Measurements from ENCODE around the gene DRAP1. TPM values are rescaled to one million over a fixed set of nuclear protein-coding genes. Genes with fewer than 3 reads are reported as not detected.

DRAP1 gene
- total and polyA plus RNA-seq, 9 of the 15 experiments (the other 6 are each of a cell fraction or from before 2014, with no cell fraction given): 9.6 to 200 (median 92.9) TPM

DNA sequence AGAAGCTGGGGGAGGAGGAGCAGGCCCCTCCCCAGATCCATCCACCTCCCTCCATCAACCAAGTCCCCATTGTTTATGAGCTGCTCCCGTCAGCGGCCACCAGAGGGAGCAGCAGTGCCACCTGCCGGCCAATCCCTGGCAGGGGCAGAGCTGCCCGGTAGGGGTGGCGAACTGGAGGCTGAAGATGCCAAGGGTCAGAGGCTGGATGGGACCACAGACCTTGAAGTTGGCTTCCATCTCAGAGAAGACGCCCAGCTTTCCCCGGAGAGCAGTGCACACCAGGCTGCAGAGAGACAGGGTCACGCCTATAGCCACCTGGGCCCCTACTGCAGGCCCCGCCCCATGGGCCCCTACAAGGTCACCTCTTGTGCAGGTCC, 34.5 kb upstream of the DRAP1 start (continued):
- TF ChIP-seq, protein P1, sequence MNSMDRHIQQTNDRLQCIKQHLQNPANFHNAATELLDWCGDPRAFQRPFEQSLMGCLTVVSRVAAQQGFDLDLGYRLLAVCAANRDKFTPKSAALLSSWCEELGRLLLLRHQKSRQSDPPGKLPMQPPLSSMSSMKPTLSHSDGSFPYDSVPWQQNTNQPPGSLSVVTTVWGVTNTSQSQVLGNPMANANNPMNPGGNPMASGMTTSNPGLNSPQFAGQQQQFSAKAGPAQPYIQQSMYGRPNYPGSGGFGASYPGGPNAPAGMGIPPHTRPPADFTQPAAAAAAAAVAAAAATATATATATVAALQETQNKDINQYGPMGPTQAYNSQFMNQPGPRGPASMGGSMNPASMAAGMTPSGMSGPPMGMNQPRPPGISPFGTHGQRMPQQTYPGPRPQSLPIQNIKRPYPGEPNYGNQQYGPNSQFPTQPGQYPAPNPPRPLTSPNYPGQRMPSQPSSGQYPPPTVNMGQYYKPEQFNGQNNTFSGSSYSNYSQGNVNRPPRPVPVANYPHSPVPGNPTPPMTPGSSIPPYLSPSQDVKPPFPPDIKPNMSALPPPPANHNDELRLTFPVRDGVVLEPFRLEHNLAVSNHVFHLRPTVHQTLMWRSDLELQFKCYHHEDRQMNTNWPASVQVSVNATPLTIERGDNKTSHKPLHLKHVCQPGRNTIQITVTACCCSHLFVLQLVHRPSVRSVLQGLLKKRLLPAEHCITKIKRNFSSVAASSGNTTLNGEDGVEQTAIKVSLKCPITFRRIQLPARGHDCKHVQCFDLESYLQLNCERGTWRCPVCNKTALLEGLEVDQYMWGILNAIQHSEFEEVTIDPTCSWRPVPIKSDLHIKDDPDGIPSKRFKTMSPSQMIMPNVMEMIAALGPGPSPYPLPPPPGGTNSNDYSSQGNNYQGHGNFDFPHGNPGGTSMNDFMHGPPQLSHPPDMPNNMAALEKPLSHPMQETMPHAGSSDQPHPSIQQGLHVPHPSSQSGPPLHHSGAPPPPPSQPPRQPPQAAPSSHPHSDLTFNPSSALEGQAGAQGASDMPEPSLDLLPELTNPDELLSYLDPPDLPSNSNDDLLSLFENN (IDR thresholded peaks at IDR 0.05; ENCODE audit: low read depth in 2 of 2, low read length in 2 of 2): no peak
- TF ChIP-seq GABPB1 (CRISPR knock-in tag; IDR thresholded peaks at IDR 0.05) (peak; percentile 59), PYGO2 (tag; IDR thresholded peaks at IDR 0.05) (no peak), SMARCB1 (IDR thresholded peaks at IDR 0.05; ENCODE audit: insufficient read length, low read depth) (no peak), RCOR1 (IDR thresholded peaks at IDR 0.05; ENCODE audit: borderline replicate concordance in 1 of 2, low read depth in 2 of 2, low read length in 2 of 2) (peak; percentile 37 to 51; a peak in 1 of 4 replicates), ARID1B (IDR thresholded peaks at IDR 0.05) (no peak), CHCHD3 (CRISPR knock-in tag; IDR thresholded peaks at IDR 0.05) (no peak), MYC (IDR thresholded peaks at IDR 0.05; ENCODE audit: low read depth, low read length) (0 out of 2 replicates have a peak, but pooled peaks have one; percentile 23), MYC (CRISPR knock-in tag; IDR thresholded peaks at IDR 0.05; ENCODE audit: borderline replicate concordance, low read depth) (no peak), ZNF282 (CRISPR knock-in tag; IDR thresholded peaks at IDR 0.05) (no peak), HDAC3 (IDR thresholded peaks at IDR 0.05; ENCODE audit: borderline replicate concordance, partially characterized antibody) (no peak), ADNP (tag; IDR thresholded peaks at IDR 0.05) (no peak), RBM34 (IDR thresholded peaks at IDR 0.05; ENCODE audit: borderline replicate concordance, insufficient read depth, low read length) (no peak), GATA2 (CRISPR knock-in tag; IDR thresholded peaks at IDR 0.05) (no peak), FOXM1 (IDR thresholded peaks at IDR 0.05; ENCODE audit: low read depth) (no peak), FOXM1 (CRISPR knock-in tag; IDR thresholded peaks at IDR 0.05; ENCODE audit: low read depth) (no peak), NFXL1 (CRISPR knock-in tag; IDR thresholded peaks at IDR 0.05) (no peak), ILK (tag; IDR thresholded peaks at IDR 0.05; ENCODE audit: borderline replicate concordance, low read depth) (no peak), ZNF707 (CRISPR knock-in tag; conservative IDR thresholded peaks at IDR 0.05) (no peak), ZBTB1 (CRISPR knock-in tag; IDR thresholded peaks at IDR 0.05; ENCODE audit: borderline replicate concordance, low read depth) (no peak), MCM5 (IDR thresholded peaks at IDR 0.05; ENCODE audit: low read depth) (no peak), HMG20B (CRISPR knock-in tag; IDR thresholded peaks at IDR 0.05) (no peak), BHLHE40 (IDR thresholded peaks at IDR 0.05; ENCODE audit: low read length) (0 out of 2 replicates have a peak, but pooled peaks have one; percentile 31)
- TF ChIP-seq, protein P2, sequence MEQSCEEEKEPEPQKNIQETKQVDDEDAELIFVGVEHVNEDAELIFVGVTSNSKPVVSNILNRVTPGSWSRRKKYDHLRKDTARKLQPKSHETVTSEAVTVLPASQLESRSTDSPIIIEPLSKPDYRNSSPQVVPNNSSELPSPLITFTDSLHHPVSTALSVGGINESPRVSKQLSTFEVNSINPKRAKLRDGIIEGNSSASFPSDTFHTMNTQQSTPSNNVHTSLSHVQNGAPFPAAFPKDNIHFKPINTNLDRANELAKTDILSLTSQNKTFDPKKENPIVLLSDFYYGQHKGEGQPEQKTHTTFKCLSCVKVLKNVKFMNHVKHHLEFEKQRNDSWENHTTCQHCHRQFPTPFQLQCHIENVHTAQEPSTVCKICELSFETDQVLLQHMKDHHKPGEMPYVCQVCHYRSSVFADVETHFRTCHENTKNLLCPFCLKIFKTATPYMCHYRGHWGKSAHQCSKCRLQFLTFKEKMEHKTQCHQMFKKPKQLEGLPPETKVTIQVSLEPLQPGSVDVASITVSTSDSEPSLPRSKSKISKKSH (CRISPR knock-in tag; IDR thresholded peaks at IDR 0.05): no peak
- TF ChIP-seq, protein P3, sequence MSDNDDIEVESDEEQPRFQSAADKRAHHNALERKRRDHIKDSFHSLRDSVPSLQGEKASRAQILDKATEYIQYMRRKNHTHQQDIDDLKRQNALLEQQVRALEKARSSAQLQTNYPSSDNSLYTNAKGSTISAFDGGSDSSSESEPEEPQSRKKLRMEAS (CRISPR knock-in tag; IDR thresholded peaks at IDR 0.05): no peak
